ENCODE data around the gene CER1. TPM values are rescaled to one million over a fixed set of nuclear protein-coding genes. Genes with fewer than 3 reads are reported as not detected.
"Not testable (repeated sequence)": the region's sequence is repeated elsewhere in the genome, so short reads cannot be mapped to it uniquely, and the experiment has no call there.

CER1 gene
- total RNA-seq, 1 experiment from 2014 or later, result not detected

- DNase-seq (ENCODE audit: low read depth), result no peak
Measured at GRCh38 chr9:14715102-14715501, 7.4 kb downstream of the CER1 start.

GRCh38 chr9:14713187-14713767 lies 9.3 kb downstream of the CER1 start:
- no peak for DNase-seq (ENCODE audit: low read depth)

- no peak for DNase-seq (ENCODE audit: low read depth)
Measured at GRCh38 chr9:14710804-14711203, 11.7 kb downstream of the CER1 start.

GRCh38 chr9:14706530-14707140 lies 15.9 kb downstream of the CER1 start:
- no peak for DNase-seq (ENCODE audit: low read depth)

GRCh38 chr9:14705079-14705478 lies 17.5 kb downstream of the CER1 start:
- DNase-seq (ENCODE audit: low read depth), result no peak

- DNase-seq (ENCODE audit: low read depth), result no peak
Measured at GRCh38 chr9:14704281-14704680, 18.3 kb downstream of the CER1 start.

GRCh38 chr9:14702200-14702720 lies 20.3 kb downstream of the CER1 start:
- DNase-seq (ENCODE audit: low read depth), result no peak

- peak; percentile 54 for DNase-seq (ENCODE audit: low read depth)
Measured at GRCh38 chr9:14693251-14693861, 29.2 kb downstream of the CER1 start, which contains the start of gene ZDHHC21. Gene ZDHHC21 (minus strand): TSS chr9:14693432. CDS start chr9:14674340, 19,092 bp downstream.

GRCh38 chr9:14692470-14693250 lies 29.9 kb downstream of the CER1 start:
- peak; percentile 1 for DNase-seq (ENCODE audit: low read depth)

GRCh38 chr9:14690948-14691730 lies 31.4 kb downstream of the CER1 start:
- no peak for DNase-seq (ENCODE audit: low read depth)

- DNase-seq (ENCODE audit: low read depth), result peak; percentile 26
Measured at GRCh38 chr9:14687042-14687719, 35.4 kb downstream of the CER1 start.

GRCh38 chr9:14686168-14686567 lies 36.4 kb downstream of the CER1 start:
- no peak for DNase-seq (ENCODE audit: low read depth)

GRCh38 chr9:14682616-14683015 lies 39.9 kb downstream of the CER1 start:
- DNase-seq (ENCODE audit: low read depth), result not testable (repeated sequence)

- no peak for DNase-seq (ENCODE audit: low read depth)
Measured at GRCh38 chr9:14678776-14679175, 43.8 kb downstream of the CER1 start.

GRCh38 chr9:14677872-14678271 lies 44.7 kb downstream of the CER1 start:
- DNase-seq (ENCODE audit: low read depth), result no peak

- DNase-seq (ENCODE audit: low read depth), result no peak
Measured at GRCh38 chr9:14677396-14677795, 45.1 kb downstream of the CER1 start.

GRCh38 chr9:14674630-14675029 lies 47.9 kb downstream of the CER1 start:
- DNase-seq (ENCODE audit: low read depth), result no peak

- DNase-seq (ENCODE audit: low read depth), result no peak
Measured at GRCh38 chr9:14671377-14671776, 51.2 kb downstream of the CER1 start.

GRCh38 chr9:14670718-14671117 lies 51.8 kb downstream of the CER1 start:
- no peak for DNase-seq (ENCODE audit: low read depth)

All from Daoy (cell line).